GM19328 (cell line): ENCODE measurements around the gene ABITRAM.
"Not testable (repeated sequence)": the region's sequence is repeated elsewhere in the genome, so short reads cannot be mapped to it uniquely, and the experiment has no call there.

ENCODE experiments used
- ATAC-seq: cut with Tn5 transposase; IDR thresholded peaks from one replicate; pipeline ENCODE4 v1.9.1; 2021; ENCODE audit warnings: mild to moderate bottlenecking, moderate library complexity; ENCODE audit not compliant: unreplicated experiment

ABITRAM gene

GRCh38 chr9:108924466-108924865, 9.7 kb upstream of the ABITRAM start:
- ATAC-seq: no peak

GRCh38 chr9:108928386-108928785, 5.8 kb upstream of the ABITRAM start:
- ATAC-seq: no peak

GRCh38 chr9:108933231-108933717, 926 bp upstream of the ABITRAM start:
- no peak for ATAC-seq

- ATAC-seq: peak; percentile 85
Observed at GRCh38 chr9:108933718-108934322, 380 bp upstream of the ABITRAM start, which contains the start of gene ELP1. Gene ELP1, minus strand, starts transcription at chr9:108934124. Its CDS starts 2,978 bp downstream, at chr9:108931146.

GRCh38 chr9:108937561-108938305, 3.5 kb downstream of the ABITRAM start:
- no peak for ATAC-seq

- ATAC-seq: no peak
Observed at GRCh38 chr9:108939975-108940374, 5.8 kb downstream of the ABITRAM start.

GRCh38 chr9:108950168-108950567, 16.0 kb downstream of the ABITRAM start:
- no peak for ATAC-seq

GRCh38 chr9:108951578-108951977, 17.4 kb downstream of the ABITRAM start:
- ATAC-seq: no peak

- no peak for ATAC-seq
Observed at GRCh38 chr9:108953983-108954574, 19.9 kb downstream of the ABITRAM start.

- ATAC-seq: no peak
Observed at GRCh38 chr9:108956022-108956630, 21.9 kb downstream of the ABITRAM start.

GRCh38 chr9:108956631-108957026, 22.4 kb downstream of the ABITRAM start:
- no peak for ATAC-seq

- no peak for ATAC-seq
Observed at GRCh38 chr9:108960331-108960730, 26.1 kb downstream of the ABITRAM start.

GRCh38 chr9:108961151-108961550, 27.0 kb downstream of the ABITRAM start:
- ATAC-seq: no peak

- ATAC-seq: no peak
Observed at GRCh38 chr9:108963459-108964143, 29.4 kb downstream of the ABITRAM start.

GRCh38 chr9:108967916-108968315, 33.7 kb downstream of the ABITRAM start:
- ATAC-seq: no peak

- ATAC-seq: not testable (repeated sequence)
Observed at GRCh38 chr9:108971392-108971791, 37.2 kb downstream of the ABITRAM start.

GRCh38 chr9:108972186-108972585, 38.0 kb downstream of the ABITRAM start:
- ATAC-seq: no peak

GRCh38 chr9:108972626-108973209, 38.5 kb downstream of the ABITRAM start:
- no peak for ATAC-seq

- ATAC-seq: no peak
Observed at GRCh38 chr9:108973895-108974294, 39.7 kb downstream of the ABITRAM start.

GRCh38 chr9:108978205-108978604, 44.0 kb downstream of the ABITRAM start:
- ATAC-seq: no peak
